GM19438 (cell line): ENCODE measurements around the gene TBKBP1.
"Not testable (repeated sequence)": the region's sequence is repeated elsewhere in the genome, so short reads cannot be mapped to it uniquely, and the experiment has no call there.

Experiments
- ATAC-seq: cut with Tn5 transposase; IDR thresholded peaks from one replicate; pipeline ENCODE4 v1.9.1; 2021; ENCODE audit warnings: low read depth; ENCODE audit not compliant: unreplicated experiment

The TBKBP1 gene

GRCh38 chr17:47676510-47677165, 17.3 kb upstream of the TBKBP1 start:
- no peak for ATAC-seq

- ATAC-seq, result no peak
These were observed 15.8 kb upstream of the TBKBP1 start for GRCh38 chr17:47678196-47678595.

GRCh38 chr17:47682138-47682537, 11.8 kb upstream of the TBKBP1 start:
- no peak for ATAC-seq

GRCh38 chr17:47682727-47683126, 11.2 kb upstream of the TBKBP1 start:
- not testable (repeated sequence) for ATAC-seq

- ATAC-seq, result no peak
These were observed 9.9 kb upstream of the TBKBP1 start for GRCh38 chr17:47684025-47684424.

GRCh38 chr17:47684535-47685193, 9.3 kb upstream of the TBKBP1 start:
- no peak for ATAC-seq

GRCh38 chr17:47685556-47686275, 8.2 kb upstream of the TBKBP1 start:
- no peak for ATAC-seq

- ATAC-seq, result no peak
These were observed 7.7 kb upstream of the TBKBP1 start for GRCh38 chr17:47686276-47686635.

GRCh38 chr17:47686664-47687327, 7.2 kb upstream of the TBKBP1 start:
- ATAC-seq, result no peak

- no peak for ATAC-seq
These were observed 6.7 kb upstream of the TBKBP1 start for GRCh38 chr17:47687328-47687690.

GRCh38 chr17:47687748-47688147, 6.2 kb upstream of the TBKBP1 start:
- no peak for ATAC-seq

- ATAC-seq, result no peak
These were observed 3.8 kb upstream of the TBKBP1 start for GRCh38 chr17:47690121-47690520.

- ATAC-seq, result no peak
These were observed 1.6 kb upstream of the TBKBP1 start for GRCh38 chr17:47692137-47692894.

- no peak for ATAC-seq
These were observed 848 bp upstream of the TBKBP1 start for GRCh38 chr17:47692895-47693730.

GRCh38 chr17:47694581-47695428, 844 bp downstream of the TBKBP1 start:
- ATAC-seq, result no peak

GRCh38 chr17:47695429-47696376, 1.7 kb downstream of the TBKBP1 start:
- ATAC-seq, result no peak

GRCh38 chr17:47696717-47697642, 3.0 kb downstream of the TBKBP1 start:
- ATAC-seq, result no peak
